ENCODE results near the gene TNK1.

DNA sequence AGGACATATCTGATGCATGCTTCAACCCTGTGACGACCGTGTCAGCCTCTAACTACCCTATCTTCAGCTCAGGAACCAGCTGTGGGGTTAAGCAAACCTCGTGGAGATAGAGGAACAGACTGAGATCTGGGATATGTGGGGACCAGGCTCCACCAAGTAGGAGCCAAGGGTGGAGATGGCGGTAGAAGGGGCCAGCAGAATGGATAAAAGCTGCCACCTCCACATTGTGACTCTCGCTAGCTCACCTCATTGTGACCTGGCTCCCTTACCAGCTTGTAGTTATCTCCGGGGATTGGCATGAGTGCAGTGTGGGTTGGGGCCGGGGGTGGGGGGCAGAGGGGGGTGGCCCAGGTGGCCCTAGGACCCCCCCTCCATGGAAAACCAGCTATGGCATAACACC, 44.4 kb downstream of the TNK1 start, which contains the start of gene SPEM2:
- TF ChIP-seq EZH2 (IDR thresholded peaks at IDR 0.05; ENCODE audit: borderline replicate concordance, low read length): no peak
- TF ChIP-seq, protein P1, sequence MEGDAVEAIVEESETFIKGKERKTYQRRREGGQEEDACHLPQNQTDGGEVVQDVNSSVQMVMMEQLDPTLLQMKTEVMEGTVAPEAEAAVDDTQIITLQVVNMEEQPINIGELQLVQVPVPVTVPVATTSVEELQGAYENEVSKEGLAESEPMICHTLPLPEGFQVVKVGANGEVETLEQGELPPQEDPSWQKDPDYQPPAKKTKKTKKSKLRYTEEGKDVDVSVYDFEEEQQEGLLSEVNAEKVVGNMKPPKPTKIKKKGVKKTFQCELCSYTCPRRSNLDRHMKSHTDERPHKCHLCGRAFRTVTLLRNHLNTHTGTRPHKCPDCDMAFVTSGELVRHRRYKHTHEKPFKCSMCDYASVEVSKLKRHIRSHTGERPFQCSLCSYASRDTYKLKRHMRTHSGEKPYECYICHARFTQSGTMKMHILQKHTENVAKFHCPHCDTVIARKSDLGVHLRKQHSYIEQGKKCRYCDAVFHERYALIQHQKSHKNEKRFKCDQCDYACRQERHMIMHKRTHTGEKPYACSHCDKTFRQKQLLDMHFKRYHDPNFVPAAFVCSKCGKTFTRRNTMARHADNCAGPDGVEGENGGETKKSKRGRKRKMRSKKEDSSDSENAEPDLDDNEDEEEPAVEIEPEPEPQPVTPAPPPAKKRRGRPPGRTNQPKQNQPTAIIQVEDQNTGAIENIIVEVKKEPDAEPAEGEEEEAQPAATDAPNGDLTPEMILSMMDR (IDR thresholded peaks at IDR 0.05; ENCODE audit: low read length): no peak
